Measurements from ENCODE around the gene SLC4A1. TPM values are rescaled to one million over a fixed set of nuclear protein-coding genes. Genes with fewer than 3 reads are reported as not detected.
A peak's percentile ranks its signal among the peaks of the same experiment; 100 is the strongest.

SLC4A1 gene
- total RNA-seq, 4 donors from 2014 or later = 0.11 to 0.20 TPM; not detected in 2

DNA sequence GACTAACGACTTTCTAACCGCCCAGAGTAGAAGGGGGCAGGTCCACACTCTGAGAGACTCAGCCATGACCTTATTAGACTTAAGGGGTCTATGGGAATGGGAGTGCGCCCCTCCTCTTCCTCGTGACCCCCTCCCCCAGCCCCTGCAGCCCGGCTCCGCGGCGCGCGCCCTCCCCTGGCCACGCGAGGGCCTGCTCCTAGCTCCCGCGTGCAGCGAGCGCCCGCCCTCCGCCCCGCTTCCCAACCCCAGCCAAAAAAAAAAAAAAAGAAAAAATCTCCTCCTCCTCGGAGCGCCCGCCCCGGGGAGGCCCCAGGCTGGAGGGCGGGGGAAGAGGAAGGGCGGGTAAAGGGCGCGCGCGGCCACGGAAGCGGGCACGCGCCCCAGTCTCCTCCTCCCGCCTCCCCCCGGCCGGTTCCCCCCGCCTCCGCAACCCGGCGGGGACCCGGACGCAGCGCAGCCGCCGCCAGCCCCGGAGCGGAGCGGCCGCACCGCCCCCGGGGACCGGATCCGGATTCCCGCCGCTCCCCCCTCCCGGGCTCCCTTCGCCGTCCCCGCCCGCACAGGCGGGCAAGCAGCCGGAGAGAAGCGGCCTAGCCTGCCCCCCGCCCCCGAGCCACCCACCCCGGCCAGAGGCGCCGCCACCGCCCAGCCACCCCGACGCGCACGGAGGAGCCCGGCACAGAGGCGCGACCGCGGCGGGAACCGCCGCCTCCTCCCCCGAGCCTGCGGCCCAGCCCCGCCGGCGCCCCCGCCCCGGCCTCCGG, 49.4 kb downstream of the SLC4A1 start:
- Histone ChIP-seq H3K9me3 (no peaks in the 10 kb centered on the region), H3K27ac (peak overlapping the region; percentile 95 to 100 (median 98)), H3K36me3 (peaks cover 0 to 27% of the 10 kb centered on the region in 2 donors), H3K27me3 (no peaks in the 10 kb centered on the region), H3K4me1 (peaks cover 46 to 55% of the 10 kb centered on the region in 2 donors), H3K4me3 (peak overlapping the region; percentile 51 to 93 (median 63))
- DNase-seq (peak; percentile 84 to 87), ATAC-seq (peak; percentile 45 to 59)
- intact Hi-C loops (cut with DNase I; ENCODE audit: low total_unique reads) (loop anchor here (1.0 kb wide), 2 partner anchors 18 to 32 kb away; partner anchors contain the start of gene TMUB2), in situ Hi-C loops (cut with MboI; ENCODE audit: low sequenced_read_pairs in 4 of 4) (loop anchor here in 3 of 4 donors (25.0 kb wide), 1 partner anchor 294 kb away; the partner anchor contains the start of gene GPATCH8 (in 3 of the 3))
- TF ChIP-seq CTCF (IDR thresholded peaks at IDR 0.05 in 4 of 5, conservative IDR thresholded peaks at IDR 0.05 in 1 of 5) = peak; percentile 35 to 72 (median 62)
- TF ChIP-seq POLR2A (IDR thresholded peaks at IDR 0.05) = peak; percentile 70 to 81

DNA sequence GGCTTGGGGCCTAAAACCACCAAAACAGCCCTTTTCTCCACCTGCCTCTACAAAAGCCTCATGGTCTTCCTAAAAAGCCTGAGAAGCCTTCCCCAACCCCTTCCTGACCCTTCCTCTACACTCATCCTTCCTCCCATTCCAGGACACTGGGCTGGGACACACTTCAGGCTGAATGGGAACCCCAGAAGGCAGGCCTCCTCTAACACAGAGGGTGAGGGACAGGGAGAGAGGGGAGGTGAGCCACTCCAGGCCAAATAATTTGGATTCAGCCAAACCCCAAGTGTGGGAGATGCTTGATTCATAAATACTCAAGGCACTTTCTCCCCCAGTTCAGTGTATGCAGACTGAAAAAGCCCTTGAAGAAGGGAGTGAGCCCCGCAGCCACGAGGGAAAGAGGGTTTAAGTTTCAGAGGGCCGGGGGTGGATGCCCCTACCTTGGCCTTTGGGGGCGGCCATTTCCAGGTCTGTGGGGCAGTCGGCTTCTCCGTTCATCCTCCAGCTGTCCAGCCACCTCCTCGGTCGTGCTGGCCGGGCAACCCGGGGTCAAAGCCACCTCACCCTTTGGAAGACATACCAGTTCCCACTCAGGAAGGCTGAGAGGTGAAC, 50.1 kb downstream of the SLC4A1 start:
- DNase-seq (no peak), ATAC-seq (peak in 1 of 2 donors; percentile 0)
- Histone ChIP-seq H3K9me3 (no peaks in the 10 kb centered on the region), H3K4me1 (peaks cover 44 to 55% of the 10 kb centered on the region in 2 donors), H3K36me3 (peaks cover 0 to 27% of the 10 kb centered on the region in 2 donors), H3K27me3 (no peaks in the 10 kb centered on the region), H3K27ac (peak overlapping the region; percentile 95 to 100 (median 98)), H3K4me3 (peak overlapping the region; percentile 42 to 93 (median 63))
- in situ Hi-C loops (cut with MboI; ENCODE audit: low sequenced_read_pairs in 4 of 4) (loop anchor here in 3 of 4 donors (25.0 kb wide), 1 partner anchor 294 kb away; the partner anchor contains the start of gene GPATCH8 (in 3 of the 3)), intact Hi-C loops (cut with DNase I; ENCODE audit: low total_unique reads) (loop anchor here (1.0 kb wide), 2 partner anchors 18 to 32 kb away; partner anchors contain the start of gene TMUB2)
- no peak for TF ChIP-seq POLR2A (IDR thresholded peaks at IDR 0.05)
- TF ChIP-seq CTCF (IDR thresholded peaks at IDR 0.05 in 4 of 5, conservative IDR thresholded peaks at IDR 0.05 in 1 of 5) = no peak

GRCh38 chr17:44216694-44217093, 51.2 kb downstream of the SLC4A1 start:
- no peak for DNase-seq
- H3K36me3 ChIP-seq = peaks cover 0 to 27% of the 10 kb centered on the region in 2 donors
- intact Hi-C loops (cut with DNase I; ENCODE audit: low total_unique reads) (no loop called here), in situ Hi-C loops (cut with MboI; ENCODE audit: low sequenced_read_pairs in 4 of 4) (loop anchor here in 3 of 4 donors (25.0 kb wide), 1 partner anchor 296 kb away; the partner anchor contains the start of gene GPATCH8 (in 3 of the 3))
- no peak for TF ChIP-seq POLR2A (IDR thresholded peaks at IDR 0.05)
- TF ChIP-seq CTCF (IDR thresholded peaks at IDR 0.05 in 4 of 5, conservative IDR thresholded peaks at IDR 0.05 in 1 of 5) = no peak
- no peaks in the 10 kb centered on the region for H3K9me3 ChIP-seq
- peak overlapping the region in 1 of 4 donors; percentile 99 for H3K27ac ChIP-seq
- peaks cover 39 to 53% of the 10 kb centered on the region in 2 donors for H3K4me1 ChIP-seq
- no peak for ATAC-seq
- no peak overlapping the region for H3K4me3 ChIP-seq
- H3K27me3 ChIP-seq = no peaks in the 10 kb centered on the region

GRCh38 chr17:44216173-44216572, 51.8 kb downstream of the SLC4A1 start:
- intact Hi-C loops (cut with DNase I; ENCODE audit: low total_unique reads) (no loop called here), in situ Hi-C loops (cut with MboI; ENCODE audit: low sequenced_read_pairs in 4 of 4) (loop anchor here in 3 of 4 donors (25.0 kb wide), 1 partner anchor 296 kb away; the partner anchor contains the start of gene GPATCH8 (in 3 of the 3))
- DNase-seq = no peak
- H3K4me1 ChIP-seq = peaks cover 39 to 53% of the 10 kb centered on the region in 2 donors
- no peak for ATAC-seq
- H3K27me3 ChIP-seq = no peaks in the 10 kb centered on the region
- no peak overlapping the region for H3K4me3 ChIP-seq
- peaks cover 0 to 27% of the 10 kb centered on the region in 2 donors for H3K36me3 ChIP-seq
- no peaks in the 10 kb centered on the region for H3K9me3 ChIP-seq
- TF ChIP-seq CTCF (IDR thresholded peaks at IDR 0.05 in 4 of 5, conservative IDR thresholded peaks at IDR 0.05 in 1 of 5) = no peak
- no peak for TF ChIP-seq POLR2A (IDR thresholded peaks at IDR 0.05)
- peak overlapping the region in 2 of 4 donors; percentile 2 to 99 for H3K27ac ChIP-seq
